GM12878 (cell line): ENCODE measurements around the gene NRXN3. TPM values are rescaled to one million over a fixed set of nuclear protein-coding genes. Genes with fewer than 3 reads are reported as not detected.

Experiments
- ATAC-seq: fragments of 200-7000 bp; cut with Tn5 transposase; 3 replicates; pipeline ENCODE4 v1.9.1; 2020; ENCODE audit warnings: mild to moderate bottlenecking, moderate library complexity
- BruUV-seq: library from RNA; stranded (reverse); fragments of 400-500 nt; replicated peaks from 2 replicates; lab custom pipeline; 2021; lab: Mats Ljungman, UMichigan
- CTCF ChIA-PET: fragments of 300-600 bp; sonication (Branson Sonifier 250); formaldehyde crosslinking; extraction: SDS; loops from one replicate; lab custom pipeline; 2021; ENCODE audit warnings: inconsistent platforms; lab: Yijun Ruan, JAX
- POLR2A ChIA-PET: fragments of 350-600 bp; formaldehyde crosslinking; extraction: SDS; loops from one replicate; lab custom pipeline; 2021; ENCODE audit warnings: inconsistent platforms; lab: Charles Lee
- RAD21 ChIA-PET: fragments of 300-600 bp; sonication (Branson Sonifier 250); formaldehyde crosslinking; loops from one replicate; lab custom pipeline; 2023; ENCODE audit warnings: antibody characterized with exemption; ENCODE audit not compliant: unreplicated experiment; lab: Charles Lee
- SMC1A ChIA-PET: fragments of 300-600 bp; sonication (Branson Sonifier 250); formaldehyde crosslinking; loops from one replicate; lab custom pipeline; 2023; ENCODE audit not compliant: unreplicated experiment, uncharacterized antibody; lab: Charles Lee
- DNase-seq: peaks from one replicate; pipeline ENCODE4 v3.0.0-alpha.2; 2011; ENCODE audit warnings: low read depth, low spot score
- FAIRE-seq: peaks from 3 replicates; lab custom pipeline; 2011; peaks lifted over from hg19 to GRCh38; lab: Jason Lieb, UNC
- H2AFZ ChIP-seq: 2 replicates; pipeline ENCODE4 v1.6.0; 2011; ENCODE audit warnings: low read depth, low read length, control low read depth; ENCODE audit not compliant: control insufficient read depth
- H3K27ac ChIP-seq: 2 replicates; pipeline ENCODE4 v1.5.1; 2011; ENCODE audit warnings: control low read depth; ENCODE audit not compliant: control insufficient read depth, insufficient read depth
- H3K27me3 ChIP-seq, 2 experiments: replicated peaks in 1 of 2; 2 replicates each; pipeline versions ENCODE4 v1.6.0 to v1.6.1; 2011; ENCODE audit warnings: low read length in 1 of 2; ENCODE audit not compliant: control insufficient read depth in 2 of 2, insufficient read depth in 2 of 2
- H3K36me3 ChIP-seq, 2 experiments: 2 replicates each; pipeline ENCODE4 v1.5.1; 2011; ENCODE audit warnings: low read length in 1 of 2; ENCODE audit not compliant: control insufficient read depth in 2 of 2, insufficient read depth in 2 of 2
- H3K4me1 ChIP-seq: 2 replicates; pipeline ENCODE4 v1.6.1; 2011; ENCODE audit warnings: mild to moderate bottlenecking, low read length, moderate library complexity, mixed read lengths; ENCODE audit not compliant: control insufficient read depth, insufficient read depth
- H3K4me2 ChIP-seq: 2 replicates; pipeline ENCODE4 v1.6.0; 2011; ENCODE audit warnings: control low read depth; ENCODE audit not compliant: control insufficient read depth, insufficient read depth
- H3K4me3 ChIP-seq: fragments of 200-600 bp; sonication (generic); 2 replicates; pipeline ENCODE4 v1.5.1; 2016
- H3K79me2 ChIP-seq: 2 replicates; pipeline ENCODE4 v1.6.0; 2011; ENCODE audit warnings: low read length; ENCODE audit not compliant: control insufficient read depth, insufficient read depth
- H3K9ac ChIP-seq: 2 replicates; pipeline ENCODE4 v1.8.0; 2011; ENCODE audit warnings: low read length, control low read depth, mixed read lengths; ENCODE audit not compliant: control insufficient read depth, insufficient read depth
- H3K9me3 ChIP-seq: replicated peaks from 3 replicates; pipeline ENCODE4 v1.5.1; 2011; ENCODE audit warnings: mild to moderate bottlenecking, low read length; ENCODE audit not compliant: control insufficient read depth, insufficient read depth
- H4K20me1 ChIP-seq: 2 replicates; pipeline ENCODE4 v1.6.0; 2011; ENCODE audit not compliant: control insufficient read depth, insufficient read depth
- NFIC ChIP-seq: IDR thresholded peaks from 2 replicates; pipeline ENCODE4 v1.6.1; 2012; ENCODE audit warnings: low read depth, mild to moderate bottlenecking, inconsistent platforms, low read length, moderate library complexity
- REST ChIP-seq: IDR thresholded peaks from 2 replicates; pipeline ENCODE4 v1.6.1; 2012; ENCODE audit warnings: mild to moderate bottlenecking, low read depth, low read length
- SP1 ChIP-seq: IDR thresholded peaks from one replicate; pipeline ENCODE4 v1.6.1; 2011; ENCODE audit warnings: low read depth, low read length
- ZNF24 ChIP-seq: fragments of 450-650 bp; IDR thresholded peaks from 2 replicates; pipeline ENCODE4 v1.6.1; 2017; ENCODE audit warnings: antibody characterized with exemption, mild to moderate bottlenecking
- ZNF687 ChIP-seq: fragments of 450-650 bp; IDR thresholded peaks from 2 replicates; pipeline ENCODE4 v1.6.1; 2017; ENCODE audit warnings: mild to moderate bottlenecking, moderate library complexity
- WGBS: methylation state at CpG from one replicate; pipeline ENCODE4 v1.1.6; 2016; ENCODE audit warnings: low lambda C conversion rate; ENCODE audit not compliant: insufficient replicate concordance, insufficient coverage; ENCODE audit errors: missing lambda C conversion rate; 5-methylcytosine and 5-hydroxymethylcytosine counted together
- in situ Hi-C: fragments of 300-500 bp; cut with MboI; formaldehyde crosslinking; loops from 9 replicates; pipeline ENCODE4 v1.14.3; 2018; ENCODE audit warnings: mixed read lengths
- intact Hi-C: fragments of 100-400 bp; cut with micrococcal nuclease; formaldehyde crosslinking; loops from one replicate; pipeline ENCODE4 v1.14.2; 2022; ENCODE audit not compliant: unreplicated experiment
- polyA plus RNA-seq, 11 experiments: library from polyadenylated mRNA; depleted of rRNA in 4 of 11; unstranded in 6 of 11; stranded (reverse) in 5 of 11; fragments of >200 nt; fragmentation: Nextera tagmentation in 4 of 11; fragmentation: Illumina TruSeq in 1 of 11; extraction: Ambion mirVana in 4 of 11; extraction: Trizol in 1 of 11; gene quantifications; 1 replicate in 1 of 11; 2 replicates in 10 of 11; pipeline versions ENCODE4 v1.2.1 to v1.2.3, GENCODE V29; 2011 to 2016; ENCODE audit warnings: inconsistent platforms in 2 of 11, missing spikeins in 2 of 11, low read depth in 1 of 11
- total RNA-seq, 4 experiments: library from RNA; depleted of rRNA in 3 of 4; stranded (reverse); fragments of >200 nt in 3 of 4; fragmentation: Illumina TruSeq in 1 of 4; extraction: Trizol in 1 of 4; gene quantifications; 2 replicates each; pipeline versions ENCODE4 v1.2.1 to v1.2.3, GENCODE V29; 2013 to 2021

The NRXN3 gene
- total and polyA plus RNA-seq, 10 of the 15 experiments (the other 5 are each of a cell fraction or from before 2014, with no cell fraction given), result 0.52 to 3.3 (median 1.4) TPM

GRCh38 chr14:78156196-78156595 is 14.0 kb upstream of the NRXN3 start (continued):
- TF ChIP-seq ZNF687, result no peak

GRCh38 chr14:78157494-78158437 is 12.4 kb upstream of the NRXN3 start:
- POLR2A ChIA-PET, result no interaction called here
- TF ChIP-seq REST, result peak; percentile 91
- no peak for TF ChIP-seq SP1
- 0 out of 2 replicates have a peak, but pooled peaks have one; percentile 27 for TF ChIP-seq ZNF24
- no peak for TF ChIP-seq NFIC
- TF ChIP-seq, all 136 proteins: peak for 2
- no peak for FAIRE-seq

More at GRCh38 chr14:78157494-78158437, 12.4 kb upstream of the NRXN3 start:
- H3K79me2 ChIP-seq, result no peaks in the 10 kb centered on the region
- ChIA-PET RAD21 (no interaction called here), SMC1A (no interaction called here), CTCF (interaction anchor here (1.0 to 1.3 kb wide), 2 partner anchors 9 to 440 kb away, joined by 3 read pairs; no protein-coding TSS in a partner anchor)
- in situ Hi-C loops, result no loop called here
- no TSS peak for BruUV-seq
- no peaks in the 10 kb centered on the region; a peak in 1 of 4 replicates for H3K27me3 ChIP-seq
- no peak overlapping the region for H3K27ac ChIP-seq
- no peaks in the 10 kb centered on the region for H4K20me1 ChIP-seq
- no peak overlapping the region for H3K4me2 ChIP-seq
- intact Hi-C loops, result no loop called here
- H3K36me3 ChIP-seq, result no peaks in the 10 kb centered on the region
- DNase-seq, result no peak
- no peak overlapping the region for H3K9ac ChIP-seq
- 15% methylated on average over 15 of the region's 15 CpGs for WGBS
- H3K9me3 ChIP-seq, result no peaks in the 10 kb centered on the region
- H3K4me3 ChIP-seq, result no peak overlapping the region
- no peak for ATAC-seq
- no peak overlapping the region for H2AFZ ChIP-seq
- H3K4me1 ChIP-seq, result no peaks in the 10 kb centered on the region
